Pancreas (tissue), 10 donors: ENCODE results near the gene ACOT7. TPM values are rescaled to one million over a fixed set of nuclear protein-coding genes. Genes with fewer than 3 reads are reported as not detected.
"Not testable (repeated sequence)": the region's sequence is repeated elsewhere in the genome, so short reads cannot be mapped to it uniquely, and the experiment has no call there.

Source experiments
- ATAC-seq, 4 donors: fragments of 200-7000 bp; cut with Tn5 transposase; one replicate each; pipeline versions ENCODE4 v1.8.0 to v1.9.1; 2020; ENCODE audit warnings: mild to moderate bottlenecking in 4 of 4, moderate library complexity in 4 of 4
- DNase-seq, 6 donors: peaks; one replicate each; pipeline ENCODE4 v3.0.0-alpha.2; 2020
- FAIRE-seq: peaks from 2 replicates; lab custom pipeline; 2012; peaks lifted over from hg19 to GRCh38; lab: Jason Lieb, UNC
- H3K27ac ChIP-seq, 4 donors: fragments of 200-600 bp; sonication (generic); 1 replicate in 3 of 4; 2 replicates in 1 of 4; pipeline versions ENCODE4 v1.5.0 to v1.8.0; 2020
- H3K27me3 ChIP-seq, 4 donors: fragments of 200-600 bp; one replicate each; pipeline ENCODE4 v1.8.0; 2021
- H3K36me3 ChIP-seq, 3 donors: fragments of 200-600 bp; sonication (generic) in 1 of 3; one replicate each; pipeline versions ENCODE4 v1.5.0 to v1.8.0; 2020 to 2021
- H3K4me1 ChIP-seq, 3 donors: fragments of 200-600 bp; one replicate each; pipeline ENCODE4 v1.8.0; 2021
- H3K4me3 ChIP-seq, 4 donors: fragments of 200-600 bp; sonication (generic) in 2 of 4; one replicate each; pipeline versions ENCODE4 v1.5.0 to v1.8.0; 2020 to 2021
- H3K9me3 ChIP-seq, 4 donors: fragments of 200-600 bp; one replicate each; pipeline ENCODE4 v1.8.0; 2021
- CTCF ChIP-seq, 4 donors: fragments of 200-600 bp; sonication (generic) in 3 of 4; IDR thresholded peaks; one replicate each; pipeline versions ENCODE4 v1.5.0 to v1.8.0; 2021; ENCODE audit warnings: antibody characterized with exemption in 4 of 4
- WGBS, 2 donors: extraction: QIAGEN DNeasy Blood & Tissue Kit; methylation state at CpG; one replicate each; pipeline ENCODE4 v1.1.7; 2013; 5-methylcytosine and 5-hydroxymethylcytosine counted together
- intact Hi-C, 3 donors: fragments of 100-400 bp; cut with DNase I; formaldehyde crosslinking; loops; one replicate each; pipeline versions ENCODE4 v1.11.1 to v1.14.2; 2022
- polyA plus RNA-seq, 2 donors: library from polyadenylated mRNA; stranded (reverse); fragments of 200-250 nt; gene quantifications; one replicate each; pipeline ENCODE4 v1.2.3, GENCODE V29; 2013
- total RNA-seq, 6 donors: library from RNA; stranded (reverse); fragmentation: NEBNext Ultra II Directional in 4 of 6; extraction: Animal tissue kit (Norgen Biotek cat#: 25700) in 4 of 6; gene quantifications; one replicate each; pipeline versions ENCODE4 v1.2.1 to v1.2.4, GENCODE V29; 2021 to 2023
- donor health status: healthy with polysubstance abuse.
- donor health status: DM: no; HTN: no; CAD: no; lungs with moderate emphysema.
- donor health status: DM: no; HTN: no; CAD: no.
- donor health status: control.
- donor health status: control.
- donor health status: Bipolar disorder and iron deficiency.
- donor health status: DM: yes; HTN: yes; CAD: no.
- donor health status: DM: no; HTN: no; CAD: no.
- donor health status: DM: no; HTN: no; CAD: no.
- donor health status: DM: yes; HTN: yes; CAD: no.

Gene ACOT7
- total and polyA plus RNA-seq, 8 donors, result 3.1 to 7.6 (median 5.2) TPM

GRCh38 chr1:6380037-6380436, 13.5 kb downstream of the ACOT7 start:
- no peak overlapping the region for H3K27ac ChIP-seq
- no peak for FAIRE-seq

GRCh38 chr1:6378096-6378746, 15.3 kb downstream of the ACOT7 start:
- 78 to 80% methylated on average over 11 to 12 of the region's 12 CpGs for WGBS, 2 donors
- FAIRE-seq (no peak), DNase-seq (no peak), ATAC-seq (no peak)
- TF ChIP-seq CTCF (IDR thresholded peaks at IDR 0.05), result no peak
- Histone ChIP-seq H3K36me3 (no peaks in the 10 kb centered on the region), H3K27ac (no peak overlapping the region), H3K4me1 (peaks cover 0 to 8% (median 4%) of the 10 kb centered on the region in 3 donors), H3K4me3 (no peak overlapping the region), H3K27me3 (no peaks in the 10 kb centered on the region), H3K9me3 (no peaks in the 10 kb centered on the region)
- intact Hi-C loops, result no loop called here

More at GRCh38 chr1:6380037-6380436, 13.5 kb downstream of the ACOT7 start:
- no peaks in the 10 kb centered on the region for H3K36me3 ChIP-seq
- intact Hi-C loops, result no loop called here
- ATAC-seq (no peak), DNase-seq (no peak)
- H3K27me3 ChIP-seq, result no peaks in the 10 kb centered on the region
- peaks cover 0 to 6% (median 0%) of the 10 kb centered on the region in 3 donors for H3K4me1 ChIP-seq
- WGBS, 2 donors, result 90 to 97% methylated on average over 7 of the region's 7 CpGs
- TF ChIP-seq CTCF (IDR thresholded peaks at IDR 0.05), result no peak
- H3K4me3 ChIP-seq, result no peak overlapping the region
- H3K9me3 ChIP-seq, result no peaks in the 10 kb centered on the region

GRCh38 chr1:6373961-6374720, 19.4 kb downstream of the ACOT7 start:
- no peaks in the 10 kb centered on the region for H3K36me3 ChIP-seq
- FAIRE-seq (no peak), DNase-seq (peak in 5 of 6 donors; percentile 56 to 88 (median 78)), ATAC-seq (peak; percentile 90 to 96 (median 93))
- no peak for TF ChIP-seq CTCF (IDR thresholded peaks at IDR 0.05)
- H3K9me3 ChIP-seq, result no peaks in the 10 kb centered on the region
- intact Hi-C loops, result no loop called here
- H3K4me1 ChIP-seq, result peaks cover 0 to 8% (median 4%) of the 10 kb centered on the region in 3 donors
- H3K27ac ChIP-seq, result no peak overlapping the region
- 54 to 55% methylated on average over 8 of the region's 8 CpGs for WGBS, 2 donors
- no peak overlapping the region for H3K4me3 ChIP-seq
- no peaks in the 10 kb centered on the region for H3K27me3 ChIP-seq

- FAIRE-seq, DNase-seq, H3K27me3 ChIP-seq, H3K36me3 ChIP-seq, H3K4me1 ChIP-seq, H3K27ac ChIP-seq, ATAC-seq, H3K4me3 ChIP-seq, intact Hi-C loops, H3K9me3 ChIP-seq: not testable (repeated sequence)
- 72 to 75% methylated on average over 7 of the region's 7 CpGs for WGBS, 2 donors
Measured at GRCh38 chr1:6372236-6372635, 21.3 kb downstream of the ACOT7 start.

GRCh38 chr1:6370006-6370405, 23.6 kb downstream of the ACOT7 start:
- 80 to 81% methylated on average over 4 of the region's 4 CpGs for WGBS, 2 donors
- Histone ChIP-seq H3K4me1 (peaks cover 0 to 8% (median 4%) of the 10 kb centered on the region in 3 donors), H3K4me3 (no peak overlapping the region), H3K9me3 (no peaks in the 10 kb centered on the region), H3K36me3 (no peaks in the 10 kb centered on the region), H3K27ac (no peak overlapping the region), H3K27me3 (no peaks in the 10 kb centered on the region)
- no peak for TF ChIP-seq CTCF (IDR thresholded peaks at IDR 0.05)
- DNase-seq (no peak), FAIRE-seq (no peak), ATAC-seq (no peak)
- intact Hi-C loops, result no loop called here
